Liver (tissue), 2 donors: Measurements from ENCODE around the gene MAOA.

ENCODE experiments used
- REST ChIP-seq: IDR thresholded peaks from 2 replicates; pipeline ENCODE4 v1.6.1; 2016; ENCODE audit warnings: antibody characterized with exemption, mild to moderate bottlenecking
- TF ChIP-seq, protein P1 (sequence below): fragments of 150-350 bp; IDR thresholded peaks from 2 replicates; pipeline ENCODE4 v1.5.1; 2017; ENCODE audit warnings: improper control_type of control experiment, low read depth, low read length; ENCODE audit not compliant: missing input control
- donor health status: healthy.

- TF ChIP-seq, protein P1, sequence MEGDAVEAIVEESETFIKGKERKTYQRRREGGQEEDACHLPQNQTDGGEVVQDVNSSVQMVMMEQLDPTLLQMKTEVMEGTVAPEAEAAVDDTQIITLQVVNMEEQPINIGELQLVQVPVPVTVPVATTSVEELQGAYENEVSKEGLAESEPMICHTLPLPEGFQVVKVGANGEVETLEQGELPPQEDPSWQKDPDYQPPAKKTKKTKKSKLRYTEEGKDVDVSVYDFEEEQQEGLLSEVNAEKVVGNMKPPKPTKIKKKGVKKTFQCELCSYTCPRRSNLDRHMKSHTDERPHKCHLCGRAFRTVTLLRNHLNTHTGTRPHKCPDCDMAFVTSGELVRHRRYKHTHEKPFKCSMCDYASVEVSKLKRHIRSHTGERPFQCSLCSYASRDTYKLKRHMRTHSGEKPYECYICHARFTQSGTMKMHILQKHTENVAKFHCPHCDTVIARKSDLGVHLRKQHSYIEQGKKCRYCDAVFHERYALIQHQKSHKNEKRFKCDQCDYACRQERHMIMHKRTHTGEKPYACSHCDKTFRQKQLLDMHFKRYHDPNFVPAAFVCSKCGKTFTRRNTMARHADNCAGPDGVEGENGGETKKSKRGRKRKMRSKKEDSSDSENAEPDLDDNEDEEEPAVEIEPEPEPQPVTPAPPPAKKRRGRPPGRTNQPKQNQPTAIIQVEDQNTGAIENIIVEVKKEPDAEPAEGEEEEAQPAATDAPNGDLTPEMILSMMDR = no peak
- TF ChIP-seq REST = no peak
Observed at GRCh38 chrX:43627669-43628068, 28.4 kb upstream of the MAOA start.
